Right lobe of liver (tissue), 4 donors: ENCODE data around the gene CTBP1.

Experiments
- POLR2A ChIP-seq: fragments of 450-650 bp; IDR thresholded peaks from one replicate; pipeline ENCODE4 v1.6.1; 2017; ENCODE audit warnings: antibody characterized with exemption, mild to moderate bottlenecking
- TF ChIP-seq, protein P1 (sequence below), 4 donors: fragments of 200-600 bp in 3 of 4; fragments of 450-650 bp in 1 of 4; IDR thresholded peaks; one replicate each; pipeline versions ENCODE4 v1.5.1 to v1.8.0; 2016 to 2022; ENCODE audit warnings: antibody characterized with exemption in 4 of 4, mild to moderate bottlenecking in 2 of 4
- donor health status: DM: no; HTN: no; CAD: no.
- donor health status: DM: no; HTN: no; CAD: no.
- donor health status: DM: no; HTN: yes; CAD: no.

DNA sequence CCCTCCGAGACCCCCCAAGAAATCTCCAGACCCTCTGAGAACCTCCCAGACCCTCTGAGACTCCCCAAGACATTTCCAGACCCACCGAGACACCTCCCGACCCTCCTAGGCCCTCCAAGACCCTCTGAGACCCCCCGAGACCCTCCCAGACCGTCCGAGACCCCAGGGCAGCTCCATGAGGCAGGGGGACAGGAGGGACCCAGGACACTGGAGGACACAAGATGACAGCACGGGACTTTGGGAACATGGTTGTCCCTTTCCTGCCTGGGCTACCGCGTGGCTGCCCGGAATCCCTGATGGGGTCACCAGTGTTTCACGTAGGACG lies 10.3 kb downstream of the CTBP1 start:
- TF ChIP-seq, protein P1, sequence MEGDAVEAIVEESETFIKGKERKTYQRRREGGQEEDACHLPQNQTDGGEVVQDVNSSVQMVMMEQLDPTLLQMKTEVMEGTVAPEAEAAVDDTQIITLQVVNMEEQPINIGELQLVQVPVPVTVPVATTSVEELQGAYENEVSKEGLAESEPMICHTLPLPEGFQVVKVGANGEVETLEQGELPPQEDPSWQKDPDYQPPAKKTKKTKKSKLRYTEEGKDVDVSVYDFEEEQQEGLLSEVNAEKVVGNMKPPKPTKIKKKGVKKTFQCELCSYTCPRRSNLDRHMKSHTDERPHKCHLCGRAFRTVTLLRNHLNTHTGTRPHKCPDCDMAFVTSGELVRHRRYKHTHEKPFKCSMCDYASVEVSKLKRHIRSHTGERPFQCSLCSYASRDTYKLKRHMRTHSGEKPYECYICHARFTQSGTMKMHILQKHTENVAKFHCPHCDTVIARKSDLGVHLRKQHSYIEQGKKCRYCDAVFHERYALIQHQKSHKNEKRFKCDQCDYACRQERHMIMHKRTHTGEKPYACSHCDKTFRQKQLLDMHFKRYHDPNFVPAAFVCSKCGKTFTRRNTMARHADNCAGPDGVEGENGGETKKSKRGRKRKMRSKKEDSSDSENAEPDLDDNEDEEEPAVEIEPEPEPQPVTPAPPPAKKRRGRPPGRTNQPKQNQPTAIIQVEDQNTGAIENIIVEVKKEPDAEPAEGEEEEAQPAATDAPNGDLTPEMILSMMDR (IDR thresholded peaks at IDR 0.05), result no peak
- TF ChIP-seq POLR2A, result no peak
